Testis (tissue), 2 donors: ENCODE results near the gene IL31RA.

Experiments used
- CTCF ChIP-seq, 3 experiments: fragments of 450-650 bp in 2 of 3; fragments of 200-600 bp in 1 of 3; sonication (generic) in 1 of 3; IDR thresholded peaks; one replicate each; pipeline ENCODE4 v1.5.1; 2016 to 2019; ENCODE audit warnings: antibody characterized with exemption in 3 of 3, mild to moderate bottlenecking in 2 of 3, moderate library complexity in 1 of 3
- POLR2A ChIP-seq: fragments of 450-650 bp; IDR thresholded peaks from one replicate; pipeline ENCODE4 v1.6.1; 2017; ENCODE audit warnings: antibody characterized with exemption, mild to moderate bottlenecking, moderate library complexity

GRCh38 chr5:55866934-55867333 lies 15.8 kb downstream of the IL31RA start:
- TF ChIP-seq CTCF (IDR thresholded peaks at IDR 0.05) (no peak), POLR2A (no peak)
